ENCODE results near the gene MMP24.
"Not testable (repeated sequence)": the region's sequence is repeated elsewhere in the genome, so short reads cannot be mapped to it uniquely, and the experiment has no call there.

The MMP24 gene

GRCh38 chr20:35260426-35260825, 33.9 kb downstream of the MMP24 start:
- DNase-seq: no peak

GRCh38 chr20:35262321-35262720, 35.8 kb downstream of the MMP24 start:
- DNase-seq: not testable (repeated sequence)

GRCh38 chr20:35262731-35263531, 36.4 kb downstream of the MMP24 start:
- not testable (repeated sequence) for DNase-seq

GRCh38 chr20:35263532-35264341, 37.2 kb downstream of the MMP24 start:
- DNase-seq: no peak

- no peak for DNase-seq
These were observed 38.3 kb downstream of the MMP24 start for GRCh38 chr20:35264755-35265154.

GRCh38 chr20:35267092-35267491, 40.6 kb downstream of the MMP24 start:
- DNase-seq: no peak

- no peak for DNase-seq
These were observed 42.7 kb downstream of the MMP24 start for GRCh38 chr20:35269055-35269781.

GRCh38 chr20:35270021-35270902, 43.8 kb downstream of the MMP24 start:
- DNase-seq: no peak

- no peak for DNase-seq
These were observed 44.8 kb downstream of the MMP24 start for GRCh38 chr20:35271073-35271882.

- DNase-seq: no peak
These were observed 45.4 kb downstream of the MMP24 start for GRCh38 chr20:35271904-35272303.

- no peak for DNase-seq
These were observed 47.1 kb downstream of the MMP24 start for GRCh38 chr20:35273449-35274171.

GRCh38 chr20:35274172-35275092, 47.9 kb downstream of the MMP24 start:
- no peak for DNase-seq

- DNase-seq: no peak
These were observed 49.3 kb downstream of the MMP24 start for GRCh38 chr20:35275741-35276251.

GRCh38 chr20:35276408-35276807, 49.9 kb downstream of the MMP24 start:
- no peak for DNase-seq

- no peak for DNase-seq
These were observed 50.6 kb downstream of the MMP24 start for GRCh38 chr20:35277127-35277526.

- DNase-seq: no peak
These were observed 51.3 kb downstream of the MMP24 start, which contains the start of gene MMP24OS for GRCh38 chr20:35277531-35278395. Gene MMP24OS (minus strand): TSS chr20:35278122. CDS start chr20:35277929, 193 bp downstream.

GRCh38 chr20:35279040-35279439, 52.5 kb downstream of the MMP24 start:
- DNase-seq: no peak

GRCh38 chr20:35279533-35280174, 53.2 kb downstream of the MMP24 start:
- DNase-seq: no peak
